ENCODE results near the gene SNRPA. TPM values are rescaled to one million over a fixed set of nuclear protein-coding genes. Genes with fewer than 3 reads are reported as not detected.
A peak's percentile ranks its signal among the peaks of the same experiment; 100 is the strongest.

The SNRPA gene
- total and polyA plus RNA-seq, 9 donors = 48.9 to 83.9 (median 72.4) TPM

GRCh38 chr19:40718774-40719391 is 32.1 kb upstream of the SNRPA start:
- DNase-seq = peak; percentile 57 to 76 (median 71)
- TF ChIP-seq POLR2A (IDR thresholded peaks at IDR 0.05) = peak; percentile 9
- TF ChIP-seq, protein P1, sequence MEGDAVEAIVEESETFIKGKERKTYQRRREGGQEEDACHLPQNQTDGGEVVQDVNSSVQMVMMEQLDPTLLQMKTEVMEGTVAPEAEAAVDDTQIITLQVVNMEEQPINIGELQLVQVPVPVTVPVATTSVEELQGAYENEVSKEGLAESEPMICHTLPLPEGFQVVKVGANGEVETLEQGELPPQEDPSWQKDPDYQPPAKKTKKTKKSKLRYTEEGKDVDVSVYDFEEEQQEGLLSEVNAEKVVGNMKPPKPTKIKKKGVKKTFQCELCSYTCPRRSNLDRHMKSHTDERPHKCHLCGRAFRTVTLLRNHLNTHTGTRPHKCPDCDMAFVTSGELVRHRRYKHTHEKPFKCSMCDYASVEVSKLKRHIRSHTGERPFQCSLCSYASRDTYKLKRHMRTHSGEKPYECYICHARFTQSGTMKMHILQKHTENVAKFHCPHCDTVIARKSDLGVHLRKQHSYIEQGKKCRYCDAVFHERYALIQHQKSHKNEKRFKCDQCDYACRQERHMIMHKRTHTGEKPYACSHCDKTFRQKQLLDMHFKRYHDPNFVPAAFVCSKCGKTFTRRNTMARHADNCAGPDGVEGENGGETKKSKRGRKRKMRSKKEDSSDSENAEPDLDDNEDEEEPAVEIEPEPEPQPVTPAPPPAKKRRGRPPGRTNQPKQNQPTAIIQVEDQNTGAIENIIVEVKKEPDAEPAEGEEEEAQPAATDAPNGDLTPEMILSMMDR (IDR thresholded peaks at IDR 0.05) = no peak
- peak overlapping the region; percentile 86 for H3K4me3 ChIP-seq
- H3K36me3 ChIP-seq = no peaks in the 10 kb centered on the region
- 2 to 4% (median 3%) methylated on average over 15 to 16 of the region's 16 CpGs for WGBS, 3 donors
- no peaks in the 10 kb centered on the region for H3K9me3 ChIP-seq
- H3K4me1 ChIP-seq (ENCODE audit: insufficient read depth) = peaks cover 12% of the 10 kb centered on the region
- H3K27me3 ChIP-seq = no peaks in the 10 kb centered on the region
- H3K27ac ChIP-seq = peak overlapping the region; percentile 35 to 95
- intact Hi-C loops (cut with DNase I) = loop anchor here in 2 of 4 donors (5.0 to 10.0 kb wide), 2 partner anchors 57 to 86 kb away; no protein-coding TSS in a partner anchor

- intact Hi-C loops (cut with DNase I) = loop anchor here in 2 of 4 donors (5.0 to 10.0 kb wide), 2 partner anchors 57 to 85 kb away; no protein-coding TSS in a partner anchor
- Histone ChIP-seq H3K27ac (no peak overlapping the region), H3K9me3 (no peaks in the 10 kb centered on the region), H3K36me3 (no peaks in the 10 kb centered on the region), H3K4me3 (peak overlapping the region; percentile 86), H3K4me1 (ENCODE audit: insufficient read depth) (peaks cover 11% of the 10 kb centered on the region), H3K27me3 (no peaks in the 10 kb centered on the region)
- TF ChIP-seq POLR2A (IDR thresholded peaks at IDR 0.05) (no peak), EP300 (IDR thresholded peaks at IDR 0.05) (no peak)
- TF ChIP-seq, protein P1 (IDR thresholded peaks at IDR 0.05) = no peak
- no peak for DNase-seq
- 42 to 45% (median 43%) methylated on average over 7 of the region's 7 CpGs for WGBS, 3 donors
Observed at GRCh38 chr19:40719414-40719894, 31.5 kb upstream of the SNRPA start.

- 79 to 90% (median 86%) methylated on average over 6 of the region's 6 CpGs for WGBS, 3 donors
- H3K27me3 ChIP-seq = no peaks in the 10 kb centered on the region
- H3K27ac ChIP-seq = peak overlapping the region; percentile 24 to 33
- DNase-seq = no peak
- no peaks in the 10 kb centered on the region for H3K36me3 ChIP-seq
- peaks cover 9% of the 10 kb centered on the region for H3K4me1 ChIP-seq (ENCODE audit: insufficient read depth)
- intact Hi-C loops (cut with DNase I) = no loop called here
- peak overlapping the region; percentile 86 for H3K4me3 ChIP-seq
- TF ChIP-seq POLR2A (IDR thresholded peaks at IDR 0.05) = no peak
- TF ChIP-seq, protein P1 (IDR thresholded peaks at IDR 0.05) = no peak
- TF ChIP-seq EP300 (IDR thresholded peaks at IDR 0.05) = no peak
- H3K9me3 ChIP-seq = no peaks in the 10 kb centered on the region
Observed at GRCh38 chr19:40721140-40721486, 29.9 kb upstream of the SNRPA start.

- no peaks in the 10 kb centered on the region for H3K9me3 ChIP-seq
- no peak for TF ChIP-seq POLR2A (IDR thresholded peaks at IDR 0.05)
- no peaks in the 10 kb centered on the region for H3K27me3 ChIP-seq
- 53 to 67% (median 60%) methylated on average over 9 of the region's 9 CpGs for WGBS, 3 donors
- no peaks in the 10 kb centered on the region for H3K36me3 ChIP-seq
- peaks cover 9% of the 10 kb centered on the region for H3K4me1 ChIP-seq (ENCODE audit: insufficient read depth)
- no peak overlapping the region for H3K4me3 ChIP-seq
- no peak overlapping the region for H3K27ac ChIP-seq
- intact Hi-C loops (cut with DNase I) = no loop called here
- no peak for DNase-seq
Observed at GRCh38 chr19:40721936-40722661, 28.9 kb upstream of the SNRPA start.

Measured in ovary (tissue), 9 donors.